Caki2 (cell line): ENCODE results near the gene CMC4. TPM values are rescaled to one million over a fixed set of nuclear protein-coding genes. Genes with fewer than 3 reads are reported as not detected.

ENCODE experiments used
- DNase-seq: peaks from one replicate; pipeline ENCODE4 v3.0.0-alpha.2; 2015; ENCODE audit warnings: low read depth
- in situ Hi-C: cut with HindIII; loops from 2 replicates; pipeline ENCODE4 v1.10.0; 2016; ENCODE audit warnings: low sequenced_read_pairs, low pct_unique_long_range_greater_than_20kb, mixed read lengths
- total RNA-seq: library from RNA; depleted of rRNA; stranded (reverse); fragments of >200 nt; shearing (Covaris generic); gene quantifications from 2 replicates; pipeline ENCODE4 v1.2.3, GENCODE V29; 2014; ENCODE audit warnings: low replicate concordance; rRNA removed

The CMC4 gene
- total RNA-seq, 1 experiment from 2014 or later, result 38.4 TPM

GRCh38 chrX:155023907-155024833 lies 46.8 kb downstream of the CMC4 start:
- no peak for DNase-seq
- in situ Hi-C loops, result no loop called here

- DNase-seq, result no peak
- in situ Hi-C loops, result no loop called here
These were observed 48.4 kb downstream of the CMC4 start, which contains the start of gene F8 for GRCh38 chrX:155022585-155022984. F8 (minus strand) TSS chrX:155022723; CDS start chrX:155022552, 171 bp downstream.

GRCh38 chrX:155020591-155020990 lies 50.3 kb downstream of the CMC4 start:
- DNase-seq, result no peak
- in situ Hi-C loops, result no loop called here

Other genes starting within 250 kb of the CMC4 start
- not detected in 2 replicates for gene SMIM9, start 236.5 kb downstream of the CMC4 start, total RNA-seq
- gene F8A1, start 184.8 kb downstream of the CMC4 start, total RNA-seq, result 5.0 TPM in 1 of 2 replicates, not detected in the other
- 5.2 and 7.1 TPM in 2 replicates for gene F8, start 48.4 kb downstream of the CMC4 start, total RNA-seq
- 57.0 and 80.3 TPM in 2 replicates for gene FUNDC2, start 44.3 kb downstream of the CMC4 start, total RNA-seq
- gene MTCP1, start within 50 bp of the CMC4 start, total RNA-seq, result 4.7 and 19.2 TPM in 2 replicates
- 3.5 and 9.1 TPM in 2 replicates for gene BRCC3, start 372 bp upstream of the CMC4 start, total RNA-seq
- 80.6 and 88.0 TPM in 2 replicates for gene VBP1, start 145.3 kb upstream of the CMC4 start, total RNA-seq
- gene RAB39B, start 193.4 kb upstream of the CMC4 start, total RNA-seq, result 0.68 TPM in 1 of 2 replicates, not detected in the other